ENCODE results near the gene WDPCP.
"Not testable (repeated sequence)": the region's sequence is repeated elsewhere in the genome, so short reads cannot be mapped to it uniquely, and the experiment has no call there.

Gene WDPCP

GRCh38 chr2:63571291-63571690 is 17.0 kb downstream of the WDPCP start:
- no peak overlapping the region for H3K4me3 ChIP-seq (ENCODE audit: low read depth, low read length)
- TF ChIP-seq CTCF (IDR thresholded peaks at IDR 0.05; ENCODE audit: insufficient read depth, low read length, missing control alignments), result no peak
- ChIA-PET CTCF (no interaction called here), POLR2A (no interaction called here)
- DNase-seq (ENCODE audit: low read depth, low spot score), result no peak

GRCh38 chr2:63569740-63570139 is 18.5 kb downstream of the WDPCP start:
- no peak for DNase-seq (ENCODE audit: low read depth, low spot score)
- ChIA-PET POLR2A (no interaction called here), CTCF (interaction anchor here (1.1 kb wide), 1 partner anchor 26 kb away, joined by 7 read pairs; no protein-coding TSS in a partner anchor)
- no peak overlapping the region for H3K4me3 ChIP-seq (ENCODE audit: low read depth, low read length)
- TF ChIP-seq CTCF (IDR thresholded peaks at IDR 0.05; ENCODE audit: insufficient read depth, low read length, missing control alignments), result no peak

- no peak for TF ChIP-seq CTCF (IDR thresholded peaks at IDR 0.05; ENCODE audit: insufficient read depth, low read length, missing control alignments)
- CTCF ChIA-PET, result interaction anchor here (1.1 kb wide), 1 partner anchor 18 kb away, joined by 4 read pairs; no protein-coding TSS in a partner anchor
- POLR2A ChIA-PET, result no interaction called here
- H3K4me3 ChIP-seq (ENCODE audit: low read depth, low read length), result no peak overlapping the region
- no peak for DNase-seq (ENCODE audit: low read depth, low spot score)
These were observed 25.5 kb downstream of the WDPCP start for GRCh38 chr2:63562751-63563150.

- H3K4me3 ChIP-seq (ENCODE audit: low read depth, low read length); DNase-seq (ENCODE audit: low read depth, low spot score); POLR2A ChIA-PET; CTCF ChIA-PET: not testable (repeated sequence)
These were observed 29.4 kb downstream of the WDPCP start for GRCh38 chr2:63558922-63559321.

GRCh38 chr2:63557819-63558218 is 30.5 kb downstream of the WDPCP start:
- POLR2A ChIA-PET; CTCF ChIA-PET; H3K4me3 ChIP-seq (ENCODE audit: low read depth, low read length); DNase-seq (ENCODE audit: low read depth, low spot score): not testable (repeated sequence)

GRCh38 chr2:63555931-63556330 is 32.3 kb downstream of the WDPCP start:
- ChIA-PET CTCF (interaction anchor here (1.4 kb wide), 1 partner anchor 58 kb away, joined by 3 read pairs; no protein-coding TSS in a partner anchor), POLR2A (no interaction called here)
- no peak overlapping the region for H3K4me3 ChIP-seq (ENCODE audit: low read depth, low read length)
- no peak for DNase-seq (ENCODE audit: low read depth, low spot score)
- no peak for TF ChIP-seq CTCF (IDR thresholded peaks at IDR 0.05; ENCODE audit: insufficient read depth, low read length, missing control alignments)

- H3K4me3 ChIP-seq (ENCODE audit: low read depth, low read length), result no peak overlapping the region
- ChIA-PET POLR2A (no interaction called here), CTCF (interaction anchor here (1.4 kb wide), 1 partner anchor 57 kb away, joined by 3 read pairs; no protein-coding TSS in a partner anchor)
- DNase-seq (ENCODE audit: low read depth, low spot score), result no peak
- TF ChIP-seq CTCF (IDR thresholded peaks at IDR 0.05; ENCODE audit: insufficient read depth, low read length, missing control alignments), result no peak
These were observed 33.0 kb downstream of the WDPCP start for GRCh38 chr2:63555299-63555698.
